Prostate gland (tissue), 2 donors: Measurements from ENCODE around the gene MBD3.

Experiments
- CTCF ChIP-seq, 4 experiments: fragments of 200-600 bp in 2 of 4; fragments of 450-650 bp in 2 of 4; sonication (generic) in 2 of 4; IDR thresholded peaks; 1 replicate in 3 of 4; 2 replicates in 1 of 4; pipeline ENCODE4 v1.5.1; 2016 to 2019; ENCODE audit warnings: antibody characterized with exemption in 4 of 4, mild to moderate bottlenecking in 2 of 4, moderate library complexity in 2 of 4
- POLR2A ChIP-seq: fragments of 450-650 bp; IDR thresholded peaks from one replicate; pipeline ENCODE4 v1.6.1; 2016; ENCODE audit warnings: antibody characterized with exemption, mild to moderate bottlenecking
- POLR2AphosphoS5 ChIP-seq: sonication (generic); formaldehyde crosslinking; IDR thresholded peaks from one replicate; pipeline ENCODE4 v1.6.1; 2017; ENCODE audit warnings: antibody characterized with exemption

GRCh38 chr19:1622007-1622406 is 29.3 kb upstream of the MBD3 start:
- TF ChIP-seq POLR2A (no peak), CTCF (IDR thresholded peaks at IDR 0.05) (no peak), POLR2AphosphoS5 (no peak)
